GM21423 (cell line): Measurements from ENCODE around the gene HSPBAP1.
"Not testable (repeated sequence)": the region's sequence is repeated elsewhere in the genome, so short reads cannot be mapped to it uniquely, and the experiment has no call there.

Source experiments
- ATAC-seq: cut with Tn5 transposase; IDR thresholded peaks from one replicate; pipeline ENCODE4 v1.9.1; 2021; ENCODE audit warnings: mild to moderate bottlenecking, moderate library complexity; ENCODE audit not compliant: unreplicated experiment

HSPBAP1 gene

DNA sequence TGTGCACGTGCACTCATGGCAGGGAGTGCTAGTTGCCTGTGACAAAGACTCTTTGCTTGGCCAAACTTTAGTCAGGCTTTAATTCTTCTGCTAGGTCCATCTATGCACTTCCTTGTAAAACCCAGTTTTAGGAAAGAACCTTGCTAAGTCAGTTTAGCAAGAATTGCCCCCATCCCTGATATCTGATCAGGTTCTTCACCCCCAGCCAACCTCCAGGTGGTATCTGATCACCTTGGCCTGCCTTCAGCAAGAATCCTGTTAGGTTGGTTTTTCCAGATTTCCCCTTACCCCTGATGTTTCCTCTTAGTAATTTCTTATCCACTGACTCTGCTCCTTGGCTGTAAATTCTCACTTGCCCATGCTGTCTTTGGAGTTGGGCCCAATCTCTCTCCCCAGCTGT is 8.4 kb downstream of the HSPBAP1 start:
- ATAC-seq = no peak

- ATAC-seq = no peak
These were observed 9.2 kb downstream of the HSPBAP1 start for GRCh38 chr3:122784436-122784835.

DNA sequence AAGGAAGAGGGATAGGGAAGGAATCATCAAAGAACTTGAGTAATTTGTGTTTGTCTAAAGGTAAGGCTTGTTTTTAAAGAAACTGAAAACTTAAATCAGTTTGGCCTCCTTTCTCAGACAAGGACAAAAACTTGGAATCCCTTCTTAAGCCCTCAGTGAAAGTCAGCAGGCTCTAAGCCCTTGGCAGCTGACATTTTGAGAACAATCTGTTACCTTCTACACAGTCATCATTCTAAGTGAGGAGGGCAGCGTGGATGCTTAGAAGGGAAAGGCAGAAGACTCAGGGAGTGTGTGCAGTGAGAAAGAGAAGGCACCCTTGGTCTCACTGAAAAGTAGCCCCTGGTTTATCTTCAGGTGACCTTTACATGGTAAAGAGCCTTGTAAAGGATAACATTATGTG is 10.8 kb downstream of the HSPBAP1 start:
- ATAC-seq = no peak

- no peak for ATAC-seq
These were observed 16.1 kb downstream of the HSPBAP1 start for GRCh38 chr3:122777563-122777962.

DNA sequence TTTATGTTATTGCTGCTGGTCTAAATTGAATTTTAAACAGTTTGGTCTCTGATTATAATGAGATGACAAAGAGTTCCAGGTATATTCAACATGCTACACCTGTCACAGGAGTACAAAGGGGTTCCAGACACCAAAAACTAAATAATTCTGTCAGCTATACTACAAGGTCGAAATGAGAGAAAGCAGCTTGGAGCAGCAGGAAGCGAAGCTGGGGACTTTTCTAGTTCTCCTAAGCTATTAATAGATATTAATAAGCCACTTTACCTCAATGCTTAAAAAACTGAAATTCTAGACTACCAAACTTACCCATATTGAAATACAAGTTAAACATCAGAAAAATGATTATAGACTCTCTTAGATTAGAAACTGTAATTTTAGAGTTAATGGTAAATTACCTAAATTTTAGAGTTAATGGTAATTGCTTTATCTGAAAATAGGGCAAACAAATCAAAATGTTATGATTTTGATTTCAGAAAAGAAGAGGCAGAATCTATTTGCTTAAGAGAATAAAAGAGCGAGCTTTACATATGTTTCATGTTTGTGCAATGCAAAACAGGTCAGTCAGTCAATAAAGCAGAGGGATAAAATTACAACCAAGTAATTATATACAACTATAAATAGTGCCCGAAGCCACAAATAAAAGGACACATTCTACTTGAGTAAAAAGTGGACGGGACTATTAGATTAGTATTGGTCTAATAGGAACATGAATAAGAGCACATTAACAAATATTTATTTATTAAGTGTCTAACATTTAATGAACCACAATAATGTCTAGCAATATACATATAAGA is 16.8 kb downstream of the HSPBAP1 start:
- ATAC-seq = no peak

DNA sequence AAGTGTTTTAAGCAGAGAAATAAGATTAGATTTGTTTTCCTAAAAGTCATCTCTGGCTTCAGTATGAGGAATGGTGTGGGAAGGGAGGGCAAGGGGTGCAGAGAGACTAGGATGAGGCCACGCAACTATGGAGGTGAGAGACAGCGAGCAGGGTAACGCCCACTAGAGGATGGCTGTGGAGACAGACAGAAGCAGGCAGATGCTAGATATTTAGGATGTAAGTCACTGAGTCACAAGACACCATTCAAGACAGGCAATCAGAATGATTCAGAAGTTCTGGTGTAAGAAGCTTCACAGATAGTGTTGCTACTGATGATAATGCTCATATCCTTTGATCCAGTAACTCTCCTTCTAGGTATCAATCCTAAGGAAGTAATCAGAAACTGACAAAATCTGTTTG is 19.1 kb downstream of the HSPBAP1 start:
- ATAC-seq = no peak

GRCh38 chr3:122773944-122774509 is 19.6 kb downstream of the HSPBAP1 start:
- ATAC-seq = no peak

GRCh38 chr3:122772827-122773226 is 20.8 kb downstream of the HSPBAP1 start:
- ATAC-seq = no peak

GRCh38 chr3:122770521-122771202 is 23.0 kb downstream of the HSPBAP1 start:
- ATAC-seq = no peak

DNA sequence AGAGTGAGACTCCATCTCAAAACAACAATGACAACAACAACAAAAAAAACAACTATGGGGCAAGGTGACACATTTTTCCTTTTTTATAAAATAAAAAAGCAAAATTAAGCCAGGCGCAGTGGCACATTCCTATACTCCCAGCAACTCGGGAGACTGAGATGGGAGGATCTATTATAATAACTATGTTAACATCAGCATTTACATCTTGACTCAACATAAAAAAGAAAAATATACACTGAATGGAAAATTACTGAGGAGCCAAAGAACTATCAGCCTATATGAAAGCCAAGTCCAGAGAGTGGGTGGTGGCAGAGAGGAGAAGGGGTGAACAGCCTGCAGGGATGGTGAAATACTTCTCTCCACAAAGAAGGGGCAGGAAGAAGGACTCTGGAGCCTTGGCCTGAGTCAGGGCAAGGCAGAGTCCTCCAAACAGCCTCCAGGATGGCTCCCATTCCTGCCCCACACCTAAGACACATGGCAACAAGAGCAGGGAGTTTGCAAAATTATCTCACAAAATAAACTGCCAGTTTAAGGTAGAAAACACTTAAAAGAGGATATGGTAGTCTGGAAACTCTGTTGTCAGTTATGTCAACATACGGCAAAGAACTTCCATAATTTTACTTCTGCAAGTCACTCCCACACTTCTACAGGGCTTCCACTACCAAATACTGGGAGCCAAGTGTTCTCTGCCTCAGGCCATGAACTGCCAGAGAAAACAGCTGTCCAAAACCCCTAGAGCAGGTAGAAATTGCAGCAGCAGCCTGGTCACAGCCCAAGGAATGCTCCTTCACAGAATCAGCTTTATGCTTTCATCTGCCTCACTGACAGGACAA is 25.9 kb downstream of the HSPBAP1 start:
- no peak for ATAC-seq

DNA sequence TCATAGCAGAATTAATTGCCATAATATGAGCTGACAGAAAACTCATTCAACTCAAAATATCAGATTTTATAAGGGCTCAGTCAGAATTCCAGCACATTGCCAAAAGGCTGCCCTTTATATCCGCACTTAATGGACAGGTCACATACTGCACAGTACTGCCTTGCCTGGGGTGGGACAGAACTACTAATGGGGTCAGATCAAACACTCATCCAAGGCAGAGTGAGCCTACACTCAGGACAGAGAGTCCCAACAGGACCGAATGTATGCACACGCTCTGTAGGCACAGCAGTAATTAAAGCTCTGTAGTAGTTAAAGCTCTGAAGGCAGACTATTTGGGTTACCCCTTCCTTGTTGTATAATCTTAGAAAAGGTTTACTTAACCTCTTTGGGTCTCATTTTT is 27.2 kb downstream of the HSPBAP1 start:
- ATAC-seq = no peak

- ATAC-seq = no peak
These were observed 33.0 kb downstream of the HSPBAP1 start for GRCh38 chr3:122760453-122761271.

GRCh38 chr3:122758877-122759560 is 34.6 kb downstream of the HSPBAP1 start:
- no peak for ATAC-seq

GRCh38 chr3:122755491-122755890 is 38.1 kb downstream of the HSPBAP1 start:
- no peak for ATAC-seq

GRCh38 chr3:122754929-122755328 is 38.7 kb downstream of the HSPBAP1 start:
- ATAC-seq = no peak

- no peak for ATAC-seq
These were observed 45.3 kb downstream of the HSPBAP1 start for GRCh38 chr3:122748347-122748746.

DNA sequence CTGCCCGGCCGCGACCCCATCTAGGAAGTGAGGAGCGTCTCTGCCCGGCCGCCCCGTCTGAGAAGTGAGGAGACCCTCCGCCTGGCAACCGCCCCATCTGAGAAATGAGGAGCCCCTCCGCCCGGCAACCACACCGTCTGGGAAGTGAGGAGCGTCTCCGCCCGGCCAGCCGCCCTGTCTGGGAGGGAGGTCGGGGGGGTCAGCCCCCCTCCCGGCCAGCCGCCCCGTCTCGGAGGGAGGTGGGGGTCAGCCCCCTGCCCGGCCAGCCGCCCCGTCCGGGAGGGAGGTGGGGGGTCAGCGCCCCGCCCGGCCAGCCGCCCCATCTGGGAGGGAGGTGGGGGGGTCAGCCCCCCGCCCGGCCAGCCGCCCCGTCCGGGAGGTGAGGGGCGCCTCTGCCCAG is 46.3 kb downstream of the HSPBAP1 start:
- not testable (repeated sequence) for ATAC-seq

- no peak for ATAC-seq
These were observed 48.1 kb downstream of the HSPBAP1 start for GRCh38 chr3:122745369-122746021.

GRCh38 chr3:122743581-122744120 is 50.0 kb downstream of the HSPBAP1 start:
- no peak for ATAC-seq
